ENCODE data around the gene SLC23A1. TPM values are rescaled to one million over a fixed set of nuclear protein-coding genes. Genes with fewer than 3 reads are reported as not detected.
"Not testable (repeated sequence)": the region's sequence is repeated elsewhere in the genome, so short reads cannot be mapped to it uniquely, and the experiment has no call there.

The SLC23A1 gene
- total RNA-seq, 1 experiment from 2014 or later, result not detected

GRCh38 chr5:139410993-139411828 is 28.1 kb upstream of the SLC23A1 start:
- no peak for TF ChIP-seq SIN3A (IDR thresholded peaks at IDR 0.05; ENCODE audit: borderline replicate concordance, insufficient read depth, low read depth, low read length)
- no TSS peak for BruUV-seq (replicated peaks)
- in situ Hi-C loops (cut with HindIII; ENCODE audit: low pct_unique_long_range_greater_than_20kb, low sequenced_read_pairs) (loop anchor here (25.0 kb wide), 1 partner anchor 101 kb away; no protein-coding TSS in a partner anchor), intact Hi-C loops (cut with micrococcal nuclease; ENCODE audit: unreplicated experiment) (no loop called here)
- no peaks in the 10 kb centered on the region for H3K27me3 ChIP-seq (ENCODE audit: control insufficient read depth, insufficient read depth, low read length)
- DNase-seq (ENCODE audit: low read depth, low spot score), result no peak
- H3K36me3 ChIP-seq (ENCODE audit: control insufficient read depth, insufficient read depth, low read length), result no peaks in the 10 kb centered on the region
- no peak overlapping the region for H3K4me3 ChIP-seq (ENCODE audit: low read depth in 2 of 2, low read length in 2 of 2)
- ATAC-seq, result no peak
- CTCF ChIA-PET, result interaction anchor here (0.5 to 0.7 kb wide), 2 partner anchors 10 to 121 kb away, joined by 3 to 5 read pairs; no protein-coding TSS in a partner anchor
- POLR2A ChIA-PET, result interaction anchor here (0.5 kb wide), 1 partner anchor 357 kb away, joined by 12 read pairs; no protein-coding TSS in a partner anchor
- no peaks in the 10 kb centered on the region for H3K4me1 ChIP-seq (ENCODE audit: control insufficient read depth, insufficient read depth, low read length)
- no peaks in the 10 kb centered on the region for H3K9me3 ChIP-seq (ENCODE audit: control insufficient read depth, insufficient read depth, low read depth, low read length)
- H3K27ac ChIP-seq (ENCODE audit: low read length), result no peak overlapping the region

GRCh38 chr5:139410121-139410992 is 27.3 kb upstream of the SLC23A1 start:
- H3K9me3 ChIP-seq (ENCODE audit: control insufficient read depth, insufficient read depth, low read depth, low read length), result no peaks in the 10 kb centered on the region
- DNase-seq (ENCODE audit: low read depth, low spot score) (no peak), ATAC-seq (no peak)
- POLR2A ChIA-PET, result no interaction called here
- CTCF ChIA-PET, result interaction anchor here (0.5 kb wide), 1 partner anchor 122 kb away, joined by 5 read pairs; no protein-coding TSS in a partner anchor
- intact Hi-C loops (cut with micrococcal nuclease; ENCODE audit: unreplicated experiment) (no loop called here), in situ Hi-C loops (cut with HindIII; ENCODE audit: low pct_unique_long_range_greater_than_20kb, low sequenced_read_pairs) (loop anchor here (25.0 kb wide), 1 partner anchor 102 kb away; no protein-coding TSS in a partner anchor)
- no peaks in the 10 kb centered on the region for H3K36me3 ChIP-seq (ENCODE audit: control insufficient read depth, insufficient read depth, low read length)
- BruUV-seq (replicated peaks), result no TSS peak
- H3K4me1 ChIP-seq (ENCODE audit: control insufficient read depth, insufficient read depth, low read length), result no peaks in the 10 kb centered on the region
- TF ChIP-seq SIN3A (IDR thresholded peaks at IDR 0.05; ENCODE audit: borderline replicate concordance, insufficient read depth, low read depth, low read length), result no peak
- TF ChIP-seq TCF7L2 (IDR thresholded peaks at IDR 0.05; ENCODE audit: low read depth, low read length), result no peak
- no peak for TF ChIP-seq POLR2AphosphoS5 (IDR thresholded peaks at IDR 0.05; ENCODE audit: low read depth, low read length)
- no peak for TF ChIP-seq REST (IDR thresholded peaks at IDR 0.05; ENCODE audit: insufficient read depth in 1 of 2, low read depth in 2 of 2, low read length in 1 of 2)
- TF ChIP-seq CTCF (IDR thresholded peaks at IDR 0.05), result no peak
- H3K4me3 ChIP-seq (ENCODE audit: low read depth in 2 of 2, low read length in 2 of 2), result no peak overlapping the region
- H3K27ac ChIP-seq (ENCODE audit: low read length), result no peak overlapping the region
- no peaks in the 10 kb centered on the region for H3K27me3 ChIP-seq (ENCODE audit: control insufficient read depth, insufficient read depth, low read length)

GRCh38 chr5:139409116-139409515 is 26.0 kb upstream of the SLC23A1 start:
- intact Hi-C loops (cut with micrococcal nuclease; ENCODE audit: unreplicated experiment); DNase-seq (ENCODE audit: low read depth, low spot score); ATAC-seq; CTCF ChIA-PET; POLR2A ChIA-PET; H3K9me3 ChIP-seq (ENCODE audit: control insufficient read depth, insufficient read depth, low read depth, low read length); H3K4me1 ChIP-seq (ENCODE audit: control insufficient read depth, insufficient read depth, low read length); H3K27ac ChIP-seq (ENCODE audit: low read length); H3K4me3 ChIP-seq (ENCODE audit: low read depth in 2 of 2, low read length in 2 of 2); H3K36me3 ChIP-seq (ENCODE audit: control insufficient read depth, insufficient read depth, low read length); H3K27me3 ChIP-seq (ENCODE audit: control insufficient read depth, insufficient read depth, low read length); BruUV-seq (replicated peaks): not testable (repeated sequence)
- in situ Hi-C loops (cut with HindIII; ENCODE audit: low pct_unique_long_range_greater_than_20kb, low sequenced_read_pairs), result loop anchor here (25.0 kb wide), 1 partner anchor 103 kb away; no protein-coding TSS in a partner anchor

Data from Panc1 (cell line).